Vagina (tissue), 2 donors: ENCODE results near the gene S100PBP. TPM values are rescaled to one million over a fixed set of nuclear protein-coding genes. Genes with fewer than 3 reads are reported as not detected.

Source experiments
- DNase-seq, 2 donors: peaks; one replicate each; pipeline ENCODE4 v3.0.0-alpha.2; 2017; ENCODE audit errors: extremely low spot score in 2 of 2
- H3K27ac ChIP-seq: fragments of 200-600 bp; sonication (generic); one replicate; pipeline ENCODE4 v1.5.1; 2019
- H3K27me3 ChIP-seq: fragments of 200-600 bp; sonication (generic); one replicate; pipeline ENCODE4 v1.5.1; 2019
- H3K36me3 ChIP-seq, 2 donors: fragments of 200-600 bp; sonication (generic); one replicate each; pipeline ENCODE4 v1.5.1; 2017 to 2019
- H3K4me1 ChIP-seq: fragments of 200-600 bp; sonication (generic); one replicate; pipeline ENCODE4 v1.5.1; 2019
- H3K4me3 ChIP-seq, 2 donors: fragments of 200-600 bp; sonication (generic); 1 replicate in 1 of 2; 2 replicates in 1 of 2; pipeline ENCODE4 v1.5.1; 2016 to 2019
- H3K9me3 ChIP-seq: fragments of 200-600 bp; sonication (generic); one replicate; pipeline ENCODE4 v1.5.1; 2019
- CTCF ChIP-seq, 3 experiments: fragments of 450-650 bp in 2 of 3; fragments of 200-600 bp in 1 of 3; sonication (generic) in 1 of 3; IDR thresholded peaks; one replicate each; pipeline ENCODE4 v1.5.1; 2017 to 2019; ENCODE audit warnings: antibody characterized with exemption in 3 of 3, mild to moderate bottlenecking in 2 of 3, moderate library complexity in 2 of 3
- POLR2A ChIP-seq, 2 donors: fragments of 450-650 bp; IDR thresholded peaks; one replicate each; pipeline ENCODE4 v1.6.1; 2017; ENCODE audit warnings: antibody characterized with exemption in 2 of 2, mild to moderate bottlenecking in 2 of 2, moderate library complexity in 2 of 2
- POLR2AphosphoS5 ChIP-seq, 2 donors: sonication (generic); formaldehyde crosslinking; IDR thresholded peaks; one replicate each; pipeline ENCODE4 v1.9.0; 2017; ENCODE audit warnings: antibody characterized with exemption in 2 of 2, mild to moderate bottlenecking in 2 of 2, low read depth in 1 of 2; ENCODE audit not compliant: insufficient read depth in 1 of 2
- intact Hi-C: fragments of 100-400 bp; cut with DNase I; formaldehyde crosslinking; loops from one replicate; pipeline ENCODE4 v1.15.1; 2023
- total RNA-seq: library from RNA; depleted of rRNA; stranded (reverse); fragments of >200 nt; gene quantifications from one replicate; pipeline ENCODE4 v1.2.3, GENCODE V29; 2016

The S100PBP gene
- total RNA-seq, 1 donor from 2014 or later, result 19.6 TPM

- no peak overlapping the region for H3K4me3 ChIP-seq
- peaks cover 12% of the 10 kb centered on the region for H3K4me1 ChIP-seq
- no peaks in the 10 kb centered on the region for H3K9me3 ChIP-seq
- no peak for DNase-seq
- intact Hi-C loops, result no loop called here
- peaks cover 8% of the 10 kb centered on the region for H3K27me3 ChIP-seq
- no peak overlapping the region for H3K27ac ChIP-seq
- TF ChIP-seq POLR2A (IDR thresholded peaks at IDR 0.05) (no peak), POLR2AphosphoS5 (IDR thresholded peaks at IDR 0.05; ENCODE audit: insufficient read depth in 1 of 2, low read depth in 1 of 2) (no peak), CTCF (IDR thresholded peaks at IDR 0.05) (no peak)
- H3K36me3 ChIP-seq, result no peaks in the 10 kb centered on the region
Observed at GRCh38 chr1:32884032-32884372, 66.5 kb downstream of the S100PBP start.

GRCh38 chr1:32884726-32885125, 67.3 kb downstream of the S100PBP start:
- no peak for DNase-seq
- Histone ChIP-seq H3K36me3 (no peaks in the 10 kb centered on the region), H3K27ac (no peak overlapping the region), H3K4me1 (peaks cover 12% of the 10 kb centered on the region), H3K27me3 (peaks cover 8% of the 10 kb centered on the region), H3K9me3 (no peaks in the 10 kb centered on the region), H3K4me3 (no peak overlapping the region)
- TF ChIP-seq POLR2A (IDR thresholded peaks at IDR 0.05), result no peak
- no peak for TF ChIP-seq CTCF (IDR thresholded peaks at IDR 0.05)
- no peak for TF ChIP-seq POLR2AphosphoS5 (IDR thresholded peaks at IDR 0.05; ENCODE audit: insufficient read depth in 1 of 2, low read depth in 1 of 2)
- intact Hi-C loops, result no loop called here

- no peak for DNase-seq
- Histone ChIP-seq H3K36me3 (no peaks in the 10 kb centered on the region), H3K9me3 (no peaks in the 10 kb centered on the region), H3K4me1 (peaks cover 12% of the 10 kb centered on the region), H3K27me3 (peaks cover 8% of the 10 kb centered on the region), H3K4me3 (no peak overlapping the region), H3K27ac (no peak overlapping the region)
- no peak for TF ChIP-seq POLR2A (IDR thresholded peaks at IDR 0.05)
- TF ChIP-seq POLR2AphosphoS5 (IDR thresholded peaks at IDR 0.05; ENCODE audit: insufficient read depth in 1 of 2, low read depth in 1 of 2), result no peak
- intact Hi-C loops, result no loop called here
Observed at GRCh38 chr1:32885676-32886003, 68.2 kb downstream of the S100PBP start.

- no peaks in the 10 kb centered on the region for H3K36me3 ChIP-seq
- H3K4me1 ChIP-seq, result peaks cover 12% of the 10 kb centered on the region
- no peak within 1 kb of the TSS for H3K27ac ChIP-seq
- intact Hi-C loops, result no loop called here
- DNase-seq, result no peak
- no peak within 1 kb of the TSS for H3K4me3 ChIP-seq
- H3K27me3 ChIP-seq, result peaks cover 8% of the 10 kb centered on the region
- no peak for TF ChIP-seq CTCF (IDR thresholded peaks at IDR 0.05)
- TF ChIP-seq POLR2A (IDR thresholded peaks at IDR 0.05), result no peak
- TF ChIP-seq POLR2AphosphoS5 (IDR thresholded peaks at IDR 0.05; ENCODE audit: insufficient read depth in 1 of 2, low read depth in 1 of 2), result no peak
- no peaks in the 10 kb centered on the region for H3K9me3 ChIP-seq
Observed at GRCh38 chr1:32886004-32886827, 68.8 kb downstream of the S100PBP start, which contains the start of gene HPCA. TSS of gene HPCA (plus strand) at chr1:32886491. CDS start at chr1:32888899, 2,408 bp downstream.

GRCh38 chr1:32886828-32887414, 69.5 kb downstream of the S100PBP start:
- H3K4me3 ChIP-seq, result no peak overlapping the region
- no peak for TF ChIP-seq CTCF (IDR thresholded peaks at IDR 0.05)
- no peak for TF ChIP-seq POLR2A (IDR thresholded peaks at IDR 0.05)
- TF ChIP-seq POLR2AphosphoS5 (IDR thresholded peaks at IDR 0.05; ENCODE audit: insufficient read depth in 1 of 2, low read depth in 1 of 2), result no peak

More at GRCh38 chr1:32886828-32887414, 69.5 kb downstream of the S100PBP start:
- peaks cover 8% of the 10 kb centered on the region for H3K27me3 ChIP-seq
- H3K9me3 ChIP-seq, result no peaks in the 10 kb centered on the region
- no peak overlapping the region for H3K27ac ChIP-seq
- no peaks in the 10 kb centered on the region for H3K36me3 ChIP-seq
- peaks cover 12% of the 10 kb centered on the region for H3K4me1 ChIP-seq
- intact Hi-C loops, result no loop called here
- DNase-seq, result no peak
